ENCODE data around the gene COL1A2.

Gene COL1A2

GRCh38 chr7:94418851-94419250 lies 24.2 kb downstream of the COL1A2 start:
- ATAC-seq (ENCODE audit: low read depth), result no peak
- H3K4me1 ChIP-seq (ENCODE audit: insufficient read depth, poor library complexity, severe bottlenecking), result no peaks in the 10 kb centered on the region

GRCh38 chr7:94420328-94420727 lies 25.6 kb downstream of the COL1A2 start:
- no peaks in the 10 kb centered on the region for H3K9me3 ChIP-seq (ENCODE audit: severe bottlenecking)
- no peak for DNase-seq (ENCODE audit: low spot score)
- ATAC-seq (ENCODE audit: low read depth), result no peak
- no peak overlapping the region for H3K4me3 ChIP-seq (ENCODE audit: severe bottlenecking)
- no peaks in the 10 kb centered on the region for H3K27me3 ChIP-seq (ENCODE audit: insufficient read depth, poor library complexity, severe bottlenecking)
- H3K4me1 ChIP-seq (ENCODE audit: insufficient read depth, poor library complexity, severe bottlenecking), result no peaks in the 10 kb centered on the region
- no peak for TF ChIP-seq CTCF (IDR thresholded peaks at IDR 0.05; ENCODE audit: poor library complexity, severe bottlenecking)
- no peaks in the 10 kb centered on the region for H3K36me3 ChIP-seq (ENCODE audit: low read depth)
- no peak overlapping the region for H3K27ac ChIP-seq (ENCODE audit: poor library complexity, severe bottlenecking)

More at GRCh38 chr7:94418851-94419250, 24.2 kb downstream of the COL1A2 start:
- no peak overlapping the region for H3K4me3 ChIP-seq (ENCODE audit: severe bottlenecking)
- H3K36me3 ChIP-seq (ENCODE audit: low read depth), result no peaks in the 10 kb centered on the region
- no peak overlapping the region for H3K27ac ChIP-seq (ENCODE audit: poor library complexity, severe bottlenecking)
- no peak for TF ChIP-seq CTCF (IDR thresholded peaks at IDR 0.05; ENCODE audit: poor library complexity, severe bottlenecking)
- no peak for DNase-seq (ENCODE audit: low spot score)
- H3K27me3 ChIP-seq (ENCODE audit: insufficient read depth, poor library complexity, severe bottlenecking), result no peaks in the 10 kb centered on the region
- H3K9me3 ChIP-seq (ENCODE audit: severe bottlenecking), result no peaks in the 10 kb centered on the region

DNA sequence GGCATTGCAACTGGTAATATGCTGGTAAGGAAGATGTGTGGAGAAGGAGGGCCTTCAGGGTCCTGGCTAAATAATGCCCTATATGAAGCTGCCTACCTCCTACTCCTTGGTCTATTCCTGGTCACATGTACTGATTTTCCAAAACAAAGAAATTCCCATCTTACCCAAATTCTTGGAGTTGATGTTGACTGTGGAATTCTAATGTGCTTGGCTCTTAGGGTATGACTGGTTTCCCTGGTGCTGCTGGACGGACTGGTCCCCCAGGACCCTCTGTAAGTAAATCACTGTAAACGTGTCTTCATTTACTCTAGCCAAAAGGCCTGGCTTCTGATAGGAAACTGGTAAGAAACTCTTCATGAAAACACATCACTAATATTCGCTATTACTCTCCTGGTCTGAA lies 27.0 kb downstream of the COL1A2 start:
- no peak for TF ChIP-seq CTCF (IDR thresholded peaks at IDR 0.05; ENCODE audit: poor library complexity, severe bottlenecking)
- H3K27me3 ChIP-seq (ENCODE audit: insufficient read depth, poor library complexity, severe bottlenecking), result no peaks in the 10 kb centered on the region
- ATAC-seq (ENCODE audit: low read depth) (no peak), DNase-seq (ENCODE audit: low spot score) (no peak)
- no peaks in the 10 kb centered on the region for H3K4me1 ChIP-seq (ENCODE audit: insufficient read depth, poor library complexity, severe bottlenecking)
- H3K9me3 ChIP-seq (ENCODE audit: severe bottlenecking), result no peaks in the 10 kb centered on the region
- H3K36me3 ChIP-seq (ENCODE audit: low read depth), result no peaks in the 10 kb centered on the region
- no peak overlapping the region for H3K4me3 ChIP-seq (ENCODE audit: severe bottlenecking)
- H3K27ac ChIP-seq (ENCODE audit: poor library complexity, severe bottlenecking), result no peak overlapping the region

- Histone ChIP-seq H3K36me3 (ENCODE audit: low read depth) (no peaks in the 10 kb centered on the region), H3K27ac (ENCODE audit: poor library complexity, severe bottlenecking) (no peak overlapping the region), H3K4me1 (ENCODE audit: insufficient read depth, poor library complexity, severe bottlenecking) (no peaks in the 10 kb centered on the region), H3K9me3 (ENCODE audit: severe bottlenecking) (no peaks in the 10 kb centered on the region), H3K4me3 (ENCODE audit: severe bottlenecking) (no peak overlapping the region), H3K27me3 (ENCODE audit: insufficient read depth, poor library complexity, severe bottlenecking) (no peaks in the 10 kb centered on the region)
- ATAC-seq (ENCODE audit: low read depth) (no peak), DNase-seq (ENCODE audit: low spot score) (no peak)
- no peak for TF ChIP-seq CTCF (IDR thresholded peaks at IDR 0.05; ENCODE audit: poor library complexity, severe bottlenecking)
Observed at GRCh38 chr7:94422136-94422535, 27.4 kb downstream of the COL1A2 start.

DNA sequence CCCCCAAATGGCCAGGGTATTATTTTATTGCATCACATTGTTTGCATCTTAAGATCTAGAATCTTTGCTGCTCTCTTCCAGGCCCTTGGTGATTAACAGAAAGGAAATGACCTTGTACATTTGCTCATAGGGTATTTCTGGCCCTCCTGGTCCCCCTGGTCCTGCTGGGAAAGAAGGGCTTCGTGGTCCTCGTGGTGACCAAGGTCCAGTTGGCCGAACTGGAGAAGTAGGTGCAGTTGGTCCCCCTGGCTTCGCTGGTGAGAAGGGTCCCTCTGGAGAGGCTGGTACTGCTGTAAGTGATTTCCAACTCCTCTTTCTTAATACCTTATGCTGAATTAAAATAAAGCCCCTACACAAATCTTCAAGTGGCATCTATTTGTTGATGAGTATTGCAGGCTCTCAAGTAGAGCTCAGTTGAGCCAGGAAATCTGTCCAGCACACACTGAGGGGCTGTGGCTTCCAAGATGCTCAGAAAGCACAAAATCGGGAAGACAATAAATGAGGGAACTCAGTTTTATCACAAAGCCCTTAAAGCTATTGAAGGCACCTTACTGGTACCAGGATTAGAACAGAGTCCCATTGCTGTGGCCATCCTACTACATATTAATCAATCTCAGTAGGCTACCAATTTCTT lies 28.2 kb downstream of the COL1A2 start:
- Histone ChIP-seq H3K27me3 (ENCODE audit: insufficient read depth, poor library complexity, severe bottlenecking) (no peaks in the 10 kb centered on the region), H3K9me3 (ENCODE audit: severe bottlenecking) (no peaks in the 10 kb centered on the region), H3K27ac (ENCODE audit: poor library complexity, severe bottlenecking) (no peak overlapping the region), H3K4me1 (ENCODE audit: insufficient read depth, poor library complexity, severe bottlenecking) (no peaks in the 10 kb centered on the region), H3K4me3 (ENCODE audit: severe bottlenecking) (no peak overlapping the region), H3K36me3 (ENCODE audit: low read depth) (no peaks in the 10 kb centered on the region)
- DNase-seq (ENCODE audit: low spot score) (no peak), ATAC-seq (ENCODE audit: low read depth) (no peak)
- TF ChIP-seq CTCF (IDR thresholded peaks at IDR 0.05; ENCODE audit: poor library complexity, severe bottlenecking), result no peak
